Urothelium cell line (cell line): Measurements from ENCODE around the gene C4orf54.
A peak's percentile ranks its signal among the peaks of the same experiment; 100 is the strongest.

Experiments used
- DNase-seq: peaks from one replicate; pipeline ENCODE4 v3.0.0; 2011; ENCODE audit warnings: low spot score, mixed read lengths
- FAIRE-seq: peaks from 2 replicates; lab custom pipeline; 2011; peaks lifted over from hg19 to GRCh38; lab: Jason Lieb, UNC

Gene C4orf54

DNA sequence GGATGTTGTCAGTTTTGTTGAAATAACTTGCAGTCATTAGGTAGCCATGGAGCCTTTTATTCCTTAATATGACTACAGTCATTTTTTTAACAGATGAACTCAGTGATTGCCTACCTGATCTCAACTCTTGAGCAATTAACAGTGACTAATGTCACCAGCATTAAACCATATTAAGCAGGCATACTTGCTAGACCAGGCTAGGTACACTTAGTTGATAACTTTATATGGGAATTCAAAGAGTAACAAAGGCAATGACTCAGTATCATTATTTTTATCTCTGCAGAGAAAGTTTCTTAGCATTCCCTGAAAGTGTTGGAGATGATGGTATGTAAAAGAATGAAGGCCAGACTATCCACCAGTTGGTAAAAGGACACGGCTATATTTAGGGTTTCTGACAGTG lies at the start of gene C4orf54:
Gene C4orf54 (minus strand): TSS at position 31 of the 400 bp plus-strand sequence. CDS start 3,180 bp downstream, outside the sequence.
- DNase-seq (no peak), FAIRE-seq (no peak)

- no peak for FAIRE-seq
- no peak for DNase-seq
These were observed 48.3 kb upstream of the C4orf54 start for GRCh38 chr4:99705891-99706290.

- FAIRE-seq (no peak), DNase-seq (no peak)
These were observed 39.2 kb upstream of the C4orf54 start for GRCh38 chr4:99696801-99697200.

DNA sequence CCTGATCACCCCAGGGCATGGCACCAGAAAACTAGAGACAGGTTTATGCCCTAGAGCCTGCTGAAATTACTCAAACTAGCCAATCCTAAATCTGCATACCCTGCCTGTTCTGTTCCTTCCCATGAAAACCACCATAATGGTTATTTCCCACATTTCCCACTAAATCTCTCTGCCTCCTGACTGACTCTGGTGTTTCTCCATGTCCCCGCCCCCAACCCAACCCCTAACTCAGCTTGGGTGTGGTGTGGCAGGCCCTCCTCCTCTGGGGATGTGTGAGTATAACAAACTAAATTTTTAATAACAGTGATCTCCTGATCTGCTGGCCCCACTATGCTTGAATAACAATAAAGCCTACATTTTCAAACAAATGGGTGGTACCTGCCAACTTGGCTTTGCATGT lies 35.5 kb upstream of the C4orf54 start:
- DNase-seq (no peak), FAIRE-seq (no peak)

- no peak for DNase-seq
- FAIRE-seq, result no peak
These were observed 33.4 kb upstream of the C4orf54 start for GRCh38 chr4:99690990-99691389.

DNA sequence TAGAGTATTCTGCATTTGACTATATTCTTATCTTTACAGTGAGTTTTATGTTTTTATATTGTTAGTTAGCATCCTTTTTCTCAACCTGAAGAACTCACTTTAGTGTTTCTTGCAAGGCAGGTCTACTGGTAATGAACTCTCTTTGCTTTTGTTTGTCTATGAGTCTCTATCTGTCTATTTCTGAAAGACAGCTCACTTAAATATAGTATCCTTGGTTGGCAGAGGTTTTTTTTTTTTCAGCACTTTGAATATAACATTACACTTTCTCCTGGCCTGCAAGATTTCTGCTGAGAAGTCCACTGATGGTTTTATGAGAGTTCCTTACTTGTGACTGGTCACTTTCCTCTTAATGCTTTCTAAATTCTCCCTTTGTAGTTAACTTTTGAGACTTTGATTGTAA lies 32.8 kb upstream of the C4orf54 start:
- DNase-seq (no peak), FAIRE-seq (no peak)

DNA sequence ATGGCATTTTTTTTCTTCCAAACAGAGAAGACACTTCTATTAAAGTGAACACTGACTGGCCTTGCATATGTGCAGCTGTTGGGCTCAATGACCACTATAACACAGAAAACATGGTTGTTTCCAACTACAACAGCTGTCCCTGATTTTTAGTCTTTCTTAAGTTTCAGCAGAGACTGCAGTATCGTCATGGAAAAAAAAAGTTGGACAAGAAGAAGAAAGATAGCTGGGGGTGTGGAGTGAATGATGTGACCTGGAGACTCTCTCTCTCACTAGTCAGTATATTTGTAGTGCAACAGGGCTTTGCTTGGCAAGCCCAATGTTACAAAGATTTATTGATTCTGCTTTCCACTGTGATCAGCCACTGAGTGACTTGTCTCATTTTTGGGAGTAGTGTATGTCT lies 29.5 kb upstream of the C4orf54 start:
- DNase-seq (no peak), FAIRE-seq (no peak)

- DNase-seq, result no peak
- FAIRE-seq, result no peak
These were observed 27.6 kb upstream of the C4orf54 start for GRCh38 chr4:99685234-99685633.

GRCh38 chr4:99683895-99684294 lies 26.3 kb upstream of the C4orf54 start:
- no peak for DNase-seq
- FAIRE-seq, result no peak

GRCh38 chr4:99679976-99680375 lies 22.3 kb upstream of the C4orf54 start:
- no peak for FAIRE-seq

DNA sequence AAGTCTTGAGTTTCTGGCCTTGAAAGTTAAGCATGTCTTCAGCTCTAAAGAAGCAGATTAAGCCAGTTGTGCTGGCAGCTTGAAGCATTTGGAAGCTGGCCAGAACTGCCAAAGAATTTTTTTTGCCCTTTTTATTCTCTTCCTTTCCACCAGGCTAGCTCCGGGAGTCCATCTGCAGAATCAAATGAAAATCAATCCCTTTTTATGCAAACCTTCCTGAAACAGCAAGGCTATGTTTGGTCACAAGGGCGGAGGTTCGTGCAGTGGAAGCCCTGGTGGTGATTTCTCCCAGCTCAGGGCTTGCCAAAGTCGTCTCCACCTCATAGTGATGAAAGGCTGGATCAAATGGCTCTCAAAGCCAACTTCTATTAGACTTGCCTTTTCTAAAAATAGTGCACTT lies 21.6 kb upstream of the C4orf54 start:
- DNase-seq (no peak), FAIRE-seq (no peak)

More at GRCh38 chr4:99679976-99680375, 22.3 kb upstream of the C4orf54 start:
- no peak for DNase-seq

DNA sequence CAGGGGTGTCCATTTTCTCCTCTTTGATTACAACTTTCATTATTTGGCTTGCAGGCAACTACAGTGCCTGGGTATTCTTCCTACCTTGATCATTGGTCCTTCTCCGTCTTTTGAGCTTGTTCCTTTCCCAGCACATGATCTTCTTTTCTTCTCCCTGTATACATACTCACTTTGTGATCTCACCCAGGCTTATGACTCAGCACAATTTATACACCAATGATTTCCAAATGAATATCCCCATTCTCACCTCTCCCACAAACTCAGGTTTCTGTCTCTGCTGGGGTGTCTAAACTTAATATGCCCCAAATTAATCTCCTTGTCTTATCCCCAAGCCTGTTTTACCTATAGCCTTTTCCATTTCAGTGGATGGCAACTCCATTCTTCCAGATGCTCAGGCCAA lies 19.5 kb upstream of the C4orf54 start:
- DNase-seq, result no peak
- no peak for FAIRE-seq

DNA sequence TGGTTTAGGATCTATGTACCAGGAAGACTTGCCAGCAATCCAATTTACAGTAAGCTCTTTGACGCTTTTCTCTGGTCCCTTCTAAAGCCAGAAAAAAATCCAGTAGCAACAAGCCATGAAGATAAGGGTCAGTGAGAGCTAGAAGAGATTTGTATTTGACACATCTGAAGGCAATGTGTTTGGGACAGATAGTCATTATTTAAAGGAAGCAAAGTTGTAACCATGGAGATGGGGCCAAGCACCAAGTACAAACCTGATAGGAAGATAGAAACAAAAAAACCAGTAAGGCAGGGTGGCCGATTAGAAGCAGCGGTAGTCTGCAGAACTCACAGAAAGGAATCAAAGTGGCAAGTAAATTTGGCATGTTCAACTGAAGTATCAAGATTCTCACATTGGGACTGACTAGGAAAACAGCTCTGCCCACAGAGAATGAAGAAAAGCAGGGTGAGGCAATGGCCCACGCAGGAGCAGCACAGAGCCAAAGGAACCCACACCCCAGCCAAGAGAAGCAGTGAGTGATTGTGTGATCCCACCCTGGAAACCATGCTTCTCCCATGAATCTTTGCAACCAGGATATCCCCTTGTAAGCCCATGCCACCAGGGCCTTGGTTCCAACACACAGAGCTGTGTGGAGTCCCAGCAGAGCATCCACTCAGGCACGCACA lies 12.9 kb upstream of the C4orf54 start:
- DNase-seq, result no peak
- FAIRE-seq, result no peak

- DNase-seq (no peak), FAIRE-seq (no peak)
These were observed 11.5 kb upstream of the C4orf54 start for GRCh38 chr4:99669084-99669483.

DNA sequence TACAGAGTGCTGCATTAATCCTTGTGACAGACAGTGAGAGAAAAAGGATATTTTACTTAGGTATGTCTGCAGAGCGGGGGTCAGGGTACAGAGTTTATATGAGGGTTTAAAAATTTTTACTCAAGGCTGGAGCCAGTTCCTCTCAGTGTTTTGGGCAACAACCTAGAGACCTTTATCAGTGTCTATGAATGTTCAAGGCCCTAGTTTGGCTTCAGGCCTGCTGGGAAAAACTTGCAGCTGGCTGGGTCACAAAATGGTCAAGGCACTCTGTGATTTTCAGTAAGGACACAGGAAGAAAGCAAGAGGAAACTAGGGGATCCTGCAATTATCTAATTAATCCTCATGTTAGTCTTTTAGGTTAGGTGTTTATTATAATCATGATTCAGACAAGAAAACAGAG lies 10.8 kb upstream of the C4orf54 start:
- FAIRE-seq, result no peak
- no peak for DNase-seq

DNA sequence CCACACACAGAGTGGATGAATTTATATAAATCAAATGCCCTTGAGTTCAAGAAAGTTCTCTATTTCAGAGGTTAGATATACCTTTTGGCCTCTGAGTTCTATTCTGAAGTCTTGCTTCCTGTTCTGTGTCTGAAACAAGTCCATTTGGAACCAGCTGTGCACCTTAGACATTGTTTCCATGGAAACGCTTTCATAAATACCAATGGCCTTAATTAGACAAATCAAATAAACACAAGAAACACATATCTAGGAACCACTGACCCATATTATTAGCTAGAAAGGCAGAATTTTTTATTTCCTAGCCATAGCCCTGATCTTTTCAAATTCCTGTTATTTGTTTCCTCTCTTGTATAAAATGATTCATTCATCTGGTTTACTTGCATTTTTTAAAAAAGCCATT lies 8.4 kb upstream of the C4orf54 start:
- DNase-seq, result no peak
- FAIRE-seq, result no peak

- DNase-seq (no peak), FAIRE-seq (no peak)
These were observed 7.1 kb upstream of the C4orf54 start for GRCh38 chr4:99664716-99665115.

- no peak for FAIRE-seq
These were observed 4.3 kb upstream of the C4orf54 start for GRCh38 chr4:99661907-99662306.

GRCh38 chr4:99658666-99659065 lies 1.0 kb upstream of the C4orf54 start:
- FAIRE-seq (peak; percentile 35), DNase-seq (no peak)

More at GRCh38 chr4:99661907-99662306, 4.3 kb upstream of the C4orf54 start:
- DNase-seq, result no peak

- DNase-seq (no peak), FAIRE-seq (no peak)
These were observed 2.1 kb downstream of the C4orf54 start for GRCh38 chr4:99655308-99656081.

GRCh38 chr4:99654361-99654761 lies 3.3 kb downstream of the C4orf54 start:
- FAIRE-seq, result no peak
- DNase-seq, result peak; percentile 47

DNA sequence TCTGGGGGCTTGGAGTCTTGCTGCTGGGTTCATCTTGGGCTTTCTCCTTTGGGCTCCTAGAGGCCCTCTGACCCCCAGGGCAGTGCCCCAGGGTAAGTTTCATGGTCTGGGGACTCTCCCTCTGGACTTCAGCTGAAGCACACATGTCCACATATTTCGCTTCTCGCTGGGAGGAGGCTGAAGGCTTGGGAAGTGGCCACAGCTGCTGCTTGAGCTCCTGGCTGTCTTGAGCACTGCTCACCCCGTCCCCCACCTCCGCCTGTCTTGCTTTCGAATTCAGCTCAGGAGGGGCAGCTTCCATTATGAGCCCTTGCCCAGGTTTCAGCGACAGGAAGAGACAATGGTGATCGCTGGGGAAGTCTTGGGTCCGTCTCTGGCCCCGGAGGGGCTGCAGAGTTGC lies 3.7 kb downstream of the C4orf54 start:
- FAIRE-seq (no peak), DNase-seq (no peak)
